ENCODE results near the gene FBLN1.

DNA sequence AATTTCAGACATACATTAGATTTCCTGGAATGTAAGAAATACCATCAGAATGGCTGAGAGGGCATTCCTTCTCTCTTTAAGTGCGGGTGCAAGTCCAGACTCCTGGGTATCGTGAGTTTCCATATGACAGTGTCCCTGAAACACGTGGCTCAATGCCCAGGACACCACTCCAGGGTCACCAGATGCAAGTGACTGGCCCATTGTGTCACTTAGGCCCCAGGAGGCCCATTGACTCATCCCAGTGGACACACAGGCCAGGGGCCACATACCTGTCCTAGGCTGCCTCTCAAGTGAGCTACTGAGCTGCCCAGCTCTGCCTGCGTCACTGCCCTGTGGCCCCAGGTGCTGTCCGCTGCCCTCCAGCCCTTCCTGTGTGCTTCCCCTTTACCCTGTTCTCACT, 18.5 kb downstream of the FBLN1 start:
- TF ChIP-seq, protein P1, sequence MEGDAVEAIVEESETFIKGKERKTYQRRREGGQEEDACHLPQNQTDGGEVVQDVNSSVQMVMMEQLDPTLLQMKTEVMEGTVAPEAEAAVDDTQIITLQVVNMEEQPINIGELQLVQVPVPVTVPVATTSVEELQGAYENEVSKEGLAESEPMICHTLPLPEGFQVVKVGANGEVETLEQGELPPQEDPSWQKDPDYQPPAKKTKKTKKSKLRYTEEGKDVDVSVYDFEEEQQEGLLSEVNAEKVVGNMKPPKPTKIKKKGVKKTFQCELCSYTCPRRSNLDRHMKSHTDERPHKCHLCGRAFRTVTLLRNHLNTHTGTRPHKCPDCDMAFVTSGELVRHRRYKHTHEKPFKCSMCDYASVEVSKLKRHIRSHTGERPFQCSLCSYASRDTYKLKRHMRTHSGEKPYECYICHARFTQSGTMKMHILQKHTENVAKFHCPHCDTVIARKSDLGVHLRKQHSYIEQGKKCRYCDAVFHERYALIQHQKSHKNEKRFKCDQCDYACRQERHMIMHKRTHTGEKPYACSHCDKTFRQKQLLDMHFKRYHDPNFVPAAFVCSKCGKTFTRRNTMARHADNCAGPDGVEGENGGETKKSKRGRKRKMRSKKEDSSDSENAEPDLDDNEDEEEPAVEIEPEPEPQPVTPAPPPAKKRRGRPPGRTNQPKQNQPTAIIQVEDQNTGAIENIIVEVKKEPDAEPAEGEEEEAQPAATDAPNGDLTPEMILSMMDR (conservative IDR thresholded peaks at IDR 0.05; ENCODE audit: low read length) = no peak
- no peak for TF ChIP-seq EZH2phosphoT487 (IDR thresholded peaks at IDR 0.05; ENCODE audit: borderline replicate concordance)
